GM21447 (cell line): ENCODE data around the gene CROT.

ENCODE experiments used
- ATAC-seq: cut with Tn5 transposase; IDR thresholded peaks from one replicate; pipeline ENCODE4 v1.9.1; 2021; ENCODE audit not compliant: unreplicated experiment

CROT gene

GRCh38 chr7:87341441-87341840 is 4.0 kb upstream of the CROT start:
- no peak for ATAC-seq

DNA sequence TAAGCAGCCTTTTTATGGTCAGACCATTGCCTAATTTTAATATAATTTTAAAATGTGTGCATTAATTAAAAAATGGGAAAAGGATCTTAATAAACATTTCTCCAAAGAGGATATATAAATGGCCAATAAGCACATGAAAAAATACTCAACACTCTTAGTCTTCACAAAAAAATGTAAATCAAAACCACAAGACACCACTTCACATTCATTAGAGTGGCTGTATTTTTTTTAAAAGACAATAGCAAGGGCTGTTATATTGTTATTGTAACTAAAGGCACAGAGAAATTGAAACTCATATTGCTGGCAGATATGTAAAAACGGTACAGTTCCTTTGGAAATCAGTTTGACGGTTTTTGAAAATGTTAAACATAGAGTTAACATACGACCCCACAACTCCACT is 3.2 kb upstream of the CROT start:
- ATAC-seq = no peak

GRCh38 chr7:87344446-87344845 is 1.0 kb upstream of the CROT start:
- no peak for ATAC-seq

- ATAC-seq = peak; percentile 10
Observed at GRCh38 chr7:87345962-87346371, 503 bp downstream of the CROT start.

- ATAC-seq = no peak
Observed at GRCh38 chr7:87347207-87347606, 1.7 kb downstream of the CROT start.

- no peak for ATAC-seq
Observed at GRCh38 chr7:87347664-87348063, 2.2 kb downstream of the CROT start.

- no peak for ATAC-seq
Observed at GRCh38 chr7:87354749-87355148, 9.3 kb downstream of the CROT start.

DNA sequence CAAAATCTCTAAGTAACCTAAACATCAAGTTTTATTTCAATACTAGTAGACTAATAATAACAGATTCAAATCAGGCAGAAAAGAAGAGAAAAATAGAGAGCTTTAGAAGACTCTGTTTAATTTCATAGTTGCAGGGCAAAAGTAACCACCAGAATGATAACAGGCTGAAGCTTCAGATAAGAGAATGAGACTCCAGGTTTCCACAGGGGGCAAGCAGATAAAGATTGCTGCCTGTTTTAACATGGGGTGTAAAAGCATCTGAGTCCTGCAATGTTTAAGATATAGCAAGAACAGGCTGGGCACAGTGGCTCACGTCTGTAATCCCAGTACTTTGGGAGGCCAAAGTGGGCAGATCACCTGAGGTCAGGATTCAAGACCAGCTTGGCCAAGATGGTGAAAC is 11.0 kb downstream of the CROT start:
- no peak for ATAC-seq

DNA sequence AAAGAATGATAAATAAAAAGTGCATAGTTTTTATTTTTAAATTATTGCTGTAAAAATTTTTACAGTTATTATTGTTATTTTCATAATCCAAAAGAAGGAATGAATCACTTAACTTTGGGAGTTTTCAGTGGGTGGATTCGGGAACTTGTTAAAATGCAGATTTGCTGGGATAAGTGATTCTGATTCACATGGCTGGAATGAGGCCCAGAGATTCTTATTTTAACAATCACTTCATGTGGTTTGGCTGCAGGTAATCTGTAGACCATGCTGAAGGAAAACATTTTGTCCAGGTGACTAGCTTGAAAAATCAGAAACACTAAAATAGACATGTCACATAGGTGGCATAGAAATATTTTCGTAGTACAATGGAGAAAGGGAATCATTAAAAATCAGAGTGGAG is 13.9 kb downstream of the CROT start:
- ATAC-seq = no peak

GRCh38 chr7:87361320-87361719 is 15.9 kb downstream of the CROT start:
- no peak for ATAC-seq

DNA sequence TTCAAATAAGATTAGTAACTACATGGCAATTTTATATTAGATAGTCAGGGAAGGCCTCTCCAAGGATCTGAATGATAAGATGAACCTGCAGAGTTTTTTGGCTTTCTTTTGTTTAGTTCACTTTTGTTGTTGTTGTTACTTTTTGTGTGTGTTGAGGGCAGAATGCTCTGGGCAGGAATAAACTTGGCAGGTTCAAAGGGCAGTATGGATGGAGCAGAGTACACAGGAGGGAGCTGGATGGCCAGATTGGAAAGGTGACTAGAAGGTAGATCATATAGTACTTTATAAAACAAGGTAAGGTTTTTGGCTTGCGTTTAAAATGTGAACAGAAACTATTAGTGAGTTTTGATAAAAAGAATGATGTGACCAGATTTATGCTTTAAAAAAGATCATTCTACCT is 17.9 kb downstream of the CROT start:
- ATAC-seq = no peak

- ATAC-seq = no peak
Observed at GRCh38 chr7:87364246-87364645, 18.8 kb downstream of the CROT start.

DNA sequence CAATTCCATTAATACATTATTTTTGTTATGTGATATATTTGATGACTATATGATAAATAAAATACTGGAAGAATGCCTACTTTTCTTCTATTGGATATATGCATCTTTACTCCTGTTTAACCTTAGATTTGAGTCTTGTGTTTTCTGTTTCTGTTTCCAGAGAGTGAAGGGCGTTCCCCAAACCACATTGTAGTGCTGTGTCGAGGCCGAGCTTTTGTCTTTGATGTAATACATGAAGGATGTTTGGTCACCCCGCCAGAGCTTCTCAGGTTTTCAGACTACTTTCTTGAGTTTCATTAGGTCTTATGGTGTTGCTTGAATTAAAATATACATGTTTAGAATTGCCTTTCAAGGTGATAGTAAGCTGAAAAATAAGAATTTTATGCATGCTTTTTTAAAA is 23.8 kb downstream of the CROT start:
- ATAC-seq = no peak

- ATAC-seq = no peak
Observed at GRCh38 chr7:87370660-87371180, 25.3 kb downstream of the CROT start.

DNA sequence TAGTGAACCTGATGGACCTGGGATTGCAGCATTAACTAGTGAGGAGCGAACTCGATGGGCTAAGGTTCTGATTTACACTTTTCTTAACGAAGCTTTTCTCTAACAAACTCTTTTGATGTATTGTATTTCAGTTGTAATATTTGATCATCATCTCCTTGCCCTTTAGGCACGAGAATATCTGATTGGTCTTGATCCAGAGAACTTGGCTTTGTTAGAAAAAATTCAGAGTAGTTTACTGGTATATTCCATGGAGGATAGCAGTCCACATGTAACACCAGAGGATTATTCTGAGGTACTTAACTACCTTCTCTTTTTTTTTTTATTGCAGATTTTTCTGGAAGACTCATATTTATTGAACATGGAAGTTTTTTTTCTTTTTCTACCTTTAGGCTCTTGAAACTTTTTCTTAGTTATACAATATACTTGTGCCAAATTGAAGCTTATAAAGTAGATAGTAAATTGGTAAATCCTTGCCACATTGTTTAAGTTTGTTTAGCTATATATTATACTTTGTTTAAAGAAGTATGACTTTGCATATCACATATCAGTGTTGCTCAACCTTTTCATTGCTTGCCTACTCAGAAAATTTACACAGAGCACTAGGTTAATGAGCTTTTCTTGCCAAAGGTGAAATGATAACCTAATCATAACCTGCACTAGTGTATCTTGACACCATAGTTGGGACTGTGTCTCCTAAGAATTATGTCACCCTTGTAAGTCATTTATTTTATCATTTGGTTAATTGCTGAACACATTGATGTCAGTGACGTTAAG is 30.4 kb downstream of the CROT start:
- no peak for ATAC-seq

- no peak for ATAC-seq
Observed at GRCh38 chr7:87380905-87381304, 35.4 kb downstream of the CROT start.

GRCh38 chr7:87391020-87391701 is 45.7 kb downstream of the CROT start:
- ATAC-seq = no peak

- no peak for ATAC-seq
Observed at GRCh38 chr7:87395442-87396020, 50.1 kb downstream of the CROT start.

DNA sequence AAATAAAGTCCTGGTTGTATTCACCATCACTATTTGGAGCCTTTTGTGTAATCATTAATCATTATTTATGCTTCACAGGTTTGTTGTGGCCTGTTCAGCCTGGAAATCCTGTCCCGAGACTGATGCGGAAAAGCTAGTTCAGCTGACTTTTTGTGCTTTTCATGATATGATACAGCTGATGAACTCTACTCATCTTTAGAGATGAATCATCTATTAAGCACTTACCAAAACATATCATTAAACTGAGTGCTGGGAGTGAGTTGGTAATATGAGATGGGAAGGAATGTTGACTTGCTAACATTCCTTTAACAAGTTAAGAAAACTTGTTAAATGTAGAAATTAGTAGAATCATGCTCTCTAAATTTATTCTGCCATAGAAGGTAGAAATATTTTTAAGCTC is 53.0 kb downstream of the CROT start:
- no peak for ATAC-seq

DNA sequence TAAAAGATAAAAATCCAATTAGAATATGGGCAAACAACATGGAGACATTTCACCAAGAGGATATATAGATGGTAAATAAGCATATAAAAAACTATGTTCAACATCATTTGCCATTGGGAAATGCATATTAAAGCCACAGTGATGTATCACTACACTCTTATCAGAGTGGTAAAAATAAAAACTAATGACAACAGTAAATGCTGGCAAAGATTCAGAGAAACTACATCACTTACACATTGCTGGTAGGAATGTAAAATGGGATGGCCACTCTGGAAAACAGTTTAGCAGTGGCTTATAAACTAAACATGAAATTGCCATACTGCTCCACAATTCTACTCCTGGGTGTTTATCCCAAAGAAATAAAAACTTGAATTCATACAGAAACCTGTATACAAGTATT is 59.2 kb downstream of the CROT start:
- no peak for ATAC-seq

GRCh38 chr7:87411186-87411585 is 65.7 kb downstream of the CROT start:
- no peak for ATAC-seq

DNA sequence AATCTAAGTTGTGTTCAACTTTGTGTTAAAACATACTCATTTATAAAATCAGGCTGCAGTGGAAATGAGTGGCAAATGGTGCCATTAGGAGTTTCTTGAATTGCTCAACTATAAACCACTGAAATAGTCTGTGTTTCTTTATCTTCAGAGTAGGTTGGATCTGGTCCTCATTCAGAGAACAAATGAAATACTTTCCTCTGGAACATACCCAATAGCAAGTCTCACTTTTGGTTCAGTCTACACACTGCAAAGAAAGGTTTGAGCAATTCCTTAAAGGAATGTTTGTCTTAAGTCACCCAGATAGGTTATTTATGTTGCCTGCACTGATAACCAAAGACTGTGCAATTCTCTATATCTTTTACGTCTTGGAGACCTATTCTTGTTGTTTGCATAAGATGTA is 67.6 kb downstream of the CROT start:
- no peak for ATAC-seq
